CD4-positive, alpha-beta T cell treated with Interleukin-2 at 100 ng/mL for 4 hours (primary cell): ENCODE measurements around the gene TBXAS1.

Source experiments
- DNase-seq: peaks from one replicate; pipeline ENCODE4 v3.0.0-alpha.2; 2020; ENCODE audit warnings: low spot score

Gene TBXAS1

DNA sequence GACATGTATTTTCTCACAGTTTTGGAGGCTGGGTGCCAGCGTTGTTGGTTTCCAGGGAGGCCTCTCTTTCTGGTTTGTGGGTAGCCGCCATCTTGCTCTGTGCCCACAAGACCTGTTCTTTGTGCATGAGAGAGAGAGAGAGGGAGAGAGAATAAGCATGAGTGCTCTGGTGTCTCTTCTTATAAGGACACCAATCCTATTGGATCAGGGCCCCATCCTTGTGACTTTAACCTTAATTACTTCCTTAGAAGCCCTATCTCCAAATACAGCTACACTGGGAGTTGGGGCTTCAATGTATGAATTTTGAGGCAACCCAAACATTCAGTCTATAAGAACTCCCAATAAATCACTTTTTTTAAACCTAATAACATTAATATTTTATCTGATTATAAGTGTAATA lies 119.1 kb downstream of the TBXAS1 start:
- no peak for DNase-seq

DNA sequence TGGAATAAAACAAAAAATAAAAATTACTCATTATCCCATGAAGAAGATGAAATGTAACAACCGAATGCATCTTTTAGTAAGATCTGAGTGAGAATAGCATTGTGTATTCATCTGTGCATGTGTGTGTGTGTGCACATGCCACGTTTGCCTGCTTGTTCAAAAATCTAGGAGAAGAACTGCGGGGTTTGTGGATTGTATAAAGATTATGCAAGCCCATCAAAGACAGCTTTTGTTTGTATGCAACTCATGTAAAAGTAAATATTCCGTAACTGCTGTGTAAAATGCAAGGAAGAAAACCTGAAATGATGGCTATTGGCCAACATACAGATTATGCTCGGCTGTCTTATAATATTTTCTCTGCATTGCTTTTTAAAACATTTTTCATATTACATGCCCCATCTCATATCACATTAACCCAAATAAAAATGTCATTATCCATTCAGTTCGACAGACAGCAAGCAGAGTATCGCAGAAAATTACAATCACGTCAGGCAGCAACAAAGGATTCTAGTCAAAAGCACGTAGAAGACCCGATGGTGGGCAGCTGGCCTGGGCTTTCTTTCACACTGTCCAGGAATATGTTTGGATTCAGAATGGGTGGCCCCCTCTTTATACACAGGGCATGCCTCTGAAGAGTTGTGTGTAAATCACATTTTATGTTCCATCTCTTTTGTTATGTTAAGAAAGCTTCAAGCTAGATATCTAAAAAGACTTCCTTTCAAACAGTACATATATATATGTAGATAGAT lies 119.7 kb downstream of the TBXAS1 start:
- DNase-seq: no peak

DNA sequence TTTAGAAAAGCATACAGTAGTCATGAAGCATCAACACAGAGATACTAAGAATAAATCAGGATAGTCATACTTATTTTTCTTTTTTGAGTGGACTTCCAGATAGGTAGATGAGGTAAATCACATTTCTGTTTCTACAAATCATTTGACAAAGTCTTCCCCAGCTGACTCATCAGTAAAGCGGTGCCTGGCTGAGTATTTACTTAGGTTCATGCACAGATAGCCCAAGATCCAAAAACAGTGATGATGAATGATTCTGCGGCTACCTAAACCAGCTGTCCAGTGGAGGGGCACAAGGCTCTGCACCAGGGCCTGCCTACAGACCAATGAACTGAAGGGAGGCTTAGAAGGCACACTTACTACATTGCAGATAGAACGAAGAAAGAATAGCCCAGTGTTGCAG lies 120.6 kb downstream of the TBXAS1 start:
- DNase-seq: no peak

DNA sequence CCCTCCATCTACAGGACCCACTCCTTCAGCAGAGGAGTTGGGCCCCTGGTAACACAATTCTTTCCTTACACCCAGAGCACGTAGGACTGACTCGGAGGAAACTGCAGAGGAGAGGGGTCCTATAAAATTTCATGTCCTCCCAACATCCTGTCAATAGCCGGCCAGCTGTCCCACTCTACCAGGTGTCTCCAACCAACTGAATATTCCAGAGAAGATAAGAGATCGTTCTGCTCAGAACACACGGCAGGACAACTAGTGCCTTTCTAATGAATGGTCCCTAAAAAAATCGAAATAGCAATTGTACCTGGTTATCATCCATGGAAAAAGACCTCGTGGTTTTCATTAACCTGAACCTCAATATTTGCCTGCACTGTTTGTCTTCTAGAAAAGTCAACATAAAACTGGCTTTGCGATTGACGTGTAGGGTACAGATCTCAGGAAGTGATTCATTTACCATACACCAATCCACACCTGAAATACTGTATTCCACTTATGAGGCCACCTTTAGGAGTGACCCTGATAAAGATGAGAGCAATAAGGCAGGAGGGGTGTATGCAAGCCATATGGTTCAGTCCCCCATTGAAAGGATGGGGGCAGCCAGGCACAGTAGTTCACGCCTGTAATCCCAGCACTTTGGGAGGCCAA lies 121.9 kb downstream of the TBXAS1 start:
- no peak for DNase-seq

DNA sequence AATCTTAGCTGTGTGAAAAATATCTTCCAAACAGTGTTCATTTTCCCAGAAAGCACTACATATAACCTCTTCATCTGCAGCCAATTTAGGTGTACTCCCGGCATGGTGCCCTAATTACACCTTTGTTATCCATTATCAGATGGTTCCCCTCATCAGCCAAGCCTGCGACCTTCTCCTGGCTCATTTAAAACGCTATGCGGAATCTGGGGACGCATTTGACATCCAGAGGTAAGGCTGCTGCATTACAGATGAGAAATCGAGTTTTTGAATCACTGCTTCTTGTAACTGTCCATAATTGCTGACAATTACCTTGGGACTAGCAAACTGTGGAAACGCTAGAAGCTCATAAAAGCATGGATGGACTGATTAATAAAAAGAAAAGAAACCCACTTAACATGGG lies 124.2 kb downstream of the TBXAS1 start:
- no peak for DNase-seq

DNA sequence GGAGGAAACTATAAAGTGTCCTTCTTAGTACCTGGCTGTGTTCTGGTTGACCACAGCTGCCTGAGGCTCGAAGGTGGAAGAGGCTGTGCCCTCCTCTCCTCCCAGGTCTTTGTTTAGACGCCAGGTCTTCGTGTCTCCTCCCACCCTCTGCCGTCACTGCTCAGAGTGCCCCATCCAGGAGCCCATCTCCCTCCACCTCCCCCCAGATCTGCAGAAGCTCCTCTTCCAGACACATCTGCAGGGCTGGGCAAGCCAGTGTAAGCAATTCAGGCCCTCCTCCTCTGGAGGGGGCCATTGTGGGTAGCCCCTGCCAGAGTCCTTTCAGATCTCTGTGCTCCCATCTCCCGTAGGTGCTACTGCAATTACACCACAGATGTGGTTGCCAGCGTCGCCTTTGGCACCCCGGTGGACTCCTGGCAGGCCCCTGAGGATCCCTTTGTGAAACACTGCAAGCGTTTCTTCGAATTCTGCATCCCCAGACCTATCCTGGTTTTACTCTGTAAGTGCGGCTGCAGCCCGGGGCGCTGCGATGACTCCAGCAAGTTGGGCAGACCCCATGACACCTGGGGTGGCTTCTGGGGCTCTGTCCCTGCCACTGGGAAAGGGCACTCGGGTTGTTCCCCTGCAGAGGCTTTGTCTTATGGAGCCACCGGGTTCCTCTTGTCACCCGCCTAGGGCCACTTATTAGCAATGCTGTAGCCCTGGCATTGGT lies 126.2 kb downstream of the TBXAS1 start:
- DNase-seq: no peak

DNA sequence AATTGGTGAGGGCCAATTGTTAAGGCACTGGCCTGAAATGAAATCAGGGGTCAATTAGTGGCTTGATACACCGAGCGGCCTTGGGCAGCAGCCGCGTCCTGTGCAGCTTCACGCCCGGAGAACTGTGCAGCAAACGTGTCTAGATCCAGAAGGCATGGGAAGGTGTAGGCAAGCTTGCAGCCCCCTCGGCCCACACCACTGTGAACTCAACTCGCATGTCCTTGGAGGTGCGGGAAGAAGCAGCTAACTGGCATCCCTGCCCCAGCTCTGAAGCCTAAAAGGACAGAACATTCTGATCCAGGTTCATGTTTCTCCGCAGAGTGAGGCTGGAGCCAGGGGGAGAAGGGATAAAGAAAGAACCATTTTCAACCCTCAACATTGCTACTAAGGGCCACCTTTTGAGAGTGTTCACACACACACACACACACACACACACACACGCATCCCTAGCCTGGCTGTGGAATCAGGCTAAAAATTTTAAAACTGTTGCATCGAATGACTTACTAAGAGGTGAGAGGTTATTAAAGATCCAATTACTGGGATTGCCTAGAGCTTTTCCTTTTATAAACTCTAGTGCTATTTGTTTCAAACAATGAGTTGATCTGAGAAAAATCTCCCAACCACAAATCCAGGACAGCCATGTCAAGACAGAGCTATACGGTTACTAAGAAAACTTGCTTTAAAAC lies 129.7 kb downstream of the TBXAS1 start:
- no peak for DNase-seq

DNA sequence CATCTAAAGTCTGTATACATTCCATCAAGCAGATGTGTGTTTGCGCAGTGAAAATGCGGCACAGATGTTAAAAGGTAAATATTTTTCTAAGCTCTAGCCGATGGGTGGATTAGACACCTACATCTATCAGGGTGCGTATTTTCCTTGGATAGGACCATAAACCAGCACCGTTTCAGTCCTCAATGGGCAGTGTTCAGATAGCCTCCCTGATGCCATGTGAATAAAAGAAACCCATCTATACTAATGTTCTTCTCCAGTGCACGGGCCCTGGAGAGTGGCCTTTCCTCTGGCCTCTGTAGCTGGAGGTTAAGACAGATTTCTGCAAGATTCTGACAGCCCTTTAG lies 130.2 kb downstream of the TBXAS1 start:
- no peak for DNase-seq

DNA sequence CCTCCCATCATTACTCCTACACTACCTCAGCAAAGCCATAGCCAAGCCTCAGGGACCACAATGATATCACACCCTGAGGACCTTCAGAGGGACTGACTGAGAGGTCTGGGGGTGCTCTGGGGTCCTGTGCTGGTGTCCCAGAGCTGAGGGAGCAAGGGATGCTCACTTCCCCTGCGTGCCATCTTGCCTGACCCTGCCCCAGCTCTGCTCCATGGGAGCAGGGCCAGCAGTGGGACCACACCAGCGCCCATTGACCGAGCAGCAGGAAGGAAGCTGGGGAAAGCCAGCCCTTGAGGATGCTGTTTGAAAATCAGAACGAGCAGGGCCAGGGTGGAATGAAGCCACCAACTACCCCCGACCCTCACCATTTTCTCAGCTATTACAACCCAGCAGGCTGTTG lies 130.7 kb downstream of the TBXAS1 start:
- no peak for DNase-seq

DNA sequence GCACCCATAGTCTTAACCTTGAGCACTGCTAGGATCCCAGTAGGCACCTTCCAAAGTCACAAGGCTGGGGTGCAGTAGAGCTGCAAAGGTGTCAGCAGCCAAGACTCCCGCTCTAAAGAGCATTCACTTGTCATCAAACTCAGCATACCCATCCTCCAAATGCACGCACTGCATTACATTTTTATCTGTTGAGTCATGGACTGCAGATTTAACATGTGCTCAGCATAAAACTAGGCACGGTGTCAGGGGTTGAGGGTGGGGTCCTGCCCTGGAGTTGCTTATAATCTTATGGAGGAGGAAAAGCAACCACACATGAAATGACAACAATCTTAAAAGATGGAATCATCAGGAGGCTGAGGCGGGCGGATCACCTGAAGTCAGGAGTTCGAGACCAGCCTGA lies 131.1 kb downstream of the TBXAS1 start:
- no peak for DNase-seq

DNA sequence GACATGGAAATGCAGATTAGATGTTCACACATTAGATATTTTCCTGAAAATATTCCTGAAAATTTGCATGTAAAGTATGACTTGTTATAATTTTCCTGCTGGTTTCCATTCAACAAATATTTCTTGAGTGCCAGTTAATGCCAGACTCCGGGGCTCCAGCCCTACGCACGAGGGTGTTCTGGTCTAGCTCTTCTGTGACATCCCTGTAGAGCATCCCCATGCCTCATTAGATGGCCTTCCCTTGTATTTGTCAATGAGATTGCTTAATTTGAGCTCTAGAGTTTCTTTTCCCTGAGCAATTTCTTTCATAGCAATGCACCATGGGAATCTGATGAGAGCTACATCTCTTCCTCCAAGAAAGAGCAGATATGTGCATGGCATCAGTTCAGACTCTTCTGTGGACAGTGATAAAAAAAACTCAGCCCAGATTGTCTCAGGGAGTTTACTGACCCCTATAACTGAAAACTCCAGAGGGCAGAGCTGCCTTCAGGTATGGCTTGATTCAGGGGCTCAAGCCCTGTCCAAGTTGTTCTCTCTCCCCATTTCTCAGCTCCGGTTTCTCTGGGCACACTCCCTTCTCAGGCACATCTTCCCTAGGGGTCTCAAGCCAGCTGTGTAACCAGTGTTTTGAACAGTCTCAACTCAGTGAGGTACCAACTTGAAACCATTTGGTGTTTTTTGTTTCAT lies 137.0 kb downstream of the TBXAS1 start:
- no peak for DNase-seq

DNA sequence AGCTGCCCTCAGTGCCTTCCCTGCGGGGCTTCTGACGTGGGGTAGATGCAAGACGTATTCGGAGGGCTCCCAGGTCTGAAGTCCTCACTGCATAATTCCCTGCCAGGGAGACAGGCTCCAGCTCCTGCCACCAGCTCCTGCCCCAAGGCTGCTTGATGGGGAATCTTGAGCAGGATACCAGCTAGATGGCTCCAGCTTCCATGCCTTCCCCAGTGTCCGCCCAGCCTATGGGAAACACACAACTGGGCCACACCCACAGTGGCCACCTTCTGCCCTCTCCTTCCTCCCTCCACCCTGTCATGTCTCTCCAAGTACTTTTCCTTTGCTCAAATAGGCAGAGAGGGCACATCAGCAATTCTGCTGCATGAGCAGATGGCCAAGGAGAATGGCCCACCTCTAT lies 137.9 kb downstream of the TBXAS1 start:
- DNase-seq: no peak

DNA sequence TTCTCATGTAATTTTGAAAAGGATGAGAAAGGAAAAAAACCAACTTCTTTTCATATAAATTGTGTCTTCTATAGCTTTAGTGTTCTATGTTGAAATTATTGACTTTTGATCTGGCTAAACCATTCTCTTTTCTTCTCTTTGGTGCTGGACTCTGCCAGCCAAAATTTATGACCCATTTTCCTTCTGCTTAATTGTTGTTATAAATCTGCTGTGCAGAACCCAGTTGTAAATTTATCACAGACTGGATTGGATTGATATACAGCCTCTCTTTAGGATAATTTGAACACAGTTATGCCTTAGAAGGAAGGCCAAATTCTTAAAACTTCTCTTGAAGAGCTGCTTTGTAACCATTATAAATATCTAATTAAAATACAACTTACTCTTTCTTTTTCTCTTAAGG lies 139.9 kb downstream of the TBXAS1 start:
- DNase-seq: no peak

DNA sequence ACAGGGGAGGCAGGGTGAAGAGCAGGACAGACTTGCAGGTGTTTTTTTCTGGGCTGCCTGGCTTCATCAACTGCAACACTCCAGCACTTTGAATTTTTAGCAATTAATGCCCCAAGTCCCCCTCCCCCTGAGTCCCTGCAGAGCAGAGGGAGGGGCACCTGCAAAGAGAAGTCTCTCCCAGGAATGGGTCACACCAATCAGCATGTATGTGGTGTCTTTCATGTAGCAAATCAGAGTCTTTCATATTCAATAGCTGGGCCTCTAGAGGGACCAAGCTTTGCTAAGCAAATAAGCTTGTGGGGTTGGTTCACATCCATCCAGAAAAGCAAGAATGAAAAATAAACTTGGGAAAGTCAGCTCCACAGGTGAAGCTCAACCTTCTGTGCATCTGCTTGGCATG lies 143.0 kb downstream of the TBXAS1 start:
- DNase-seq: no peak

DNA sequence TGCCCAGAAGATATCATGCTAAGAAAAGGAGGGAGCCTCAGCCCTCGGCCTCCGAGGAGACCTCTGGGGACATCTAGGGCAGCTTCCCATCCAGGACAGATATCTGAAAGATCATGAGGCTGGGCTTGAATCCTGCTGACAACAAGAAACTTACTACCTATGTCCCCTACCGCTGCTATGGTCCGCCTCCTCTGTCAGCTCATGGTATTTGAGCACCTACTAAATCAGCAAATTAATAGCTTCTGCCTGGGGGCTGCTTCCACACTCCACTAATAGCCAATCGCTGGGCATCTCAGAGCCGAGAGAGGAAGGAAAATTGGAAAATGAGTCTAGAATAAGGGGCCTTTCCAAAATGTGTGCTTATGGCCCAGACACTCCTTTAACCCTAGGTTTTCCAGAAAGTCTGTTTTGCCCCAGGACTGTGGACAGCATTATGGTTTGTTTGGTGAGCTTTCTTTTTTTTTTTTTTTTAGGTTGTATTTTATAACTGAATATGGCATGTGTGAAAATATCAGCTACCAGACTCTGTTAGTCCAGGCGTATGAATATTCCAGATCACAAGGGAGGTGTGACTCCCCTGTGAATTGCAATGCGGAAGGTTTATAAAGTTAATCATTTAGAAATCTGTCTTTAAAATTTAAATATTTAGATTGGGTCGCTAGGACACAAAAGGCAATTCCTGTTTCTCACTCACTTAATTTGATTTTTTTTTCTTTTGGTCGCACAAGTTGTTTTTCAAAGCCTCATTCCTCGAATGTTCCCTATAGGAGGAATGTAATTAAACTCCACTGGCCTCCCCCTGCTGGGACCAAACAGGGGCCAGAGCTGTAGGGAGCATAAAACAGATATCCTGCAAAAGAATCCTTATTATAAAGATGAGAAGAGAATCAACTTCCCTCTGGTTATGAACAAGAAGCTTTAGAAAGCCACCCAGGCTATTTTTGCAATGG lies 144.3 kb downstream of the TBXAS1 start:
- DNase-seq: no peak

DNA sequence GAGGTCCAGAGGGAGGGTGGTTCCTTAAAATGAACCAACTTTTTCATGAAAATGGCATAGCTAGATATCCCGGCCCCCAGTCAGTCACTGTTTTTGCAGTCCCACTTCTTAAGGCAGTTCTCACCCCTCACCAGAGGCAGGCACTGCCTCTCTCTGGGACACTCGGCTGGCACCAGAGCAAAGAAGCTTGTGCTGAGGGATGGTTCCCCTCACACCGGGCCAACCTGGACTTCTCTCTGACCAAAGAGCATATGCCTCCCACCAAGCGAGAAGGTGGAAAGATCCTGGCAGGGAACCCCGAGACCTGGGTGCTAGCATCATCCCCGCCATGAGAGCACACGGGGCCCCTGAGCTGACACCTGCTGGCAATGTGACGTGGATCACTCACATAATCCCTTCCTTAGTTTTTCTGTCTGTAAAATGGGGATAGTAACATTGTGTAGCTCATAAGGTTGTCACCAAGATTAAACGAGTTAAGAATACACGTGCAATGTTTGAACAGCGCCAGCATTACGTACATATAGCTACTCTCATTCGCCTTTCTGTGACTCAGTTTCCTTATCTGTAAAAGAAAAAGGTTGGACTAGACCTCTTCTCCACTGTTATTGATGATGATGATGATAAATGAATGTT lies 145.2 kb downstream of the TBXAS1 start:
- no peak for DNase-seq

DNA sequence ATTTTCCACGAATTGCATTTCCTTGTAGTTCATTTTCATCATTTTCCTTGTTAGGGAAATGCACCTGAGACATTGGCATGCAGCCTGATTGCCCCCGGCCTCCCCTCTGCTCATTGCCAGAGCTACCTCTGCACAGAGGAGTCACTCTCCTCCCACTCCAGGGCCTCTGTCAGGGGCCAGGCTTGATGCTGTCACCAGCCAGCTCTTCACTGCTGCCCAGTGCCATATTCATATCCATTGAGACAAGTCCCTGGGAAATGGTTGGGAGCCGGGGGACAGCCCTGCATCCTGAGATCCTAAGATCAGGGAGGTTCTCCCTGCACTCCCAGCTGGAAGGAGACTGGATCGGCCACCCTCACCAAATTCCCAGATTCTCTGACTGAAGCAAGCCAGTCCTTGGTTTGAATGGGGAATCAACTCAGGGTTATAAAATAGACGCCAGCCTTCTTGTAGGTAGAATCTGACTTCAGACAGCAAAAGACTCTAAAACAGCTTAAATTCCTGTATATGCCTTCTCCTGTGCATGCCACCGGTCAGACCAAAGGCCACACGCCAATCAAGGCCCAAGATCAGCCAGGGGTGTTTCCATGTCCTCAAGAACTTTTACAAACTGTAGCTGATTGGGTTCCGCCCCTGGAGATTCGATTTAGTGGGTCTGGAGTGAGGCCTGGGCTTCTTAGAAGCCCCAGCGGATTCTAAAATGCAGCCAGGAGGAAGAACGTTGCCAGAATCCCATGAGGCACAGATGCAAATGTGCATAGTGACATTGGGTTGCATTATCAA lies 147.2 kb downstream of the TBXAS1 start:
- DNase-seq: no peak

DNA sequence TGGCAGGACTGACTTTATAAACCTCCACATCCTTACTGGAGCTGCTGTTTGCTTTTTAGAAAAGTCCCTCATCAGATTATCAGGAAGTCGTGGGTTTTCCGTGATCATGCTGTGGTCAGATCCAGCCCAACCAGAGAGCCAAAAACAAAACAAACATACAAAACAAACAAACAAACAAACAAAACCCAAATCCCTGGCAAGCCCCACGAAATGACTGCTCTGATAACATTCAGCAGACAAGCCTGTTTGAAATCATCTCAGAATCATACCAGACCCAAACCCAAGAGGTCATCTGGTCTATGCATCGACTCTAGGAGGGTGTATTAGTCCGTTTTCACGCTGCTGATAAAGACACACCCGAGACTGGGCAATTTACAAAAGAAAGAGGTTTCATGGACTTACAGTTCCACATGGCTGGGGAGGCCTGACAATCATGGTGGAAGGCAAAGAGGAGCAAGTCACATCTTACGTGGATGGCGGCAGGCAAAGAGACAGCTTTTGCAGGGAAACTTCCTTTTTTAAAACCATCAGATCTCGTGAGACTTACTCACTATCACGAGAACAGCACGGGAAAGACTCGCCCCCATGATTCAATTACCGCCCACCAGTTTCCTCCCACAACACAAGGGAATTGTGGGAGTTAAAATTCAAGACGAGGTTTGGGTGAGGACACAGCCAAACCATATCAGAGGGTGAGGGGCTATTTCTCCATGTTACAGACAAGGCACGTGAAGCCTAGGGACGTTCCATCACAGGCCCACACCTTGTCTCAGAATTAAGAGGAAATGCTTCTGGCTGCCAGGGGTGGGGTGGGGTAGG lies 148.0 kb downstream of the TBXAS1 start:
- no peak for DNase-seq

DNA sequence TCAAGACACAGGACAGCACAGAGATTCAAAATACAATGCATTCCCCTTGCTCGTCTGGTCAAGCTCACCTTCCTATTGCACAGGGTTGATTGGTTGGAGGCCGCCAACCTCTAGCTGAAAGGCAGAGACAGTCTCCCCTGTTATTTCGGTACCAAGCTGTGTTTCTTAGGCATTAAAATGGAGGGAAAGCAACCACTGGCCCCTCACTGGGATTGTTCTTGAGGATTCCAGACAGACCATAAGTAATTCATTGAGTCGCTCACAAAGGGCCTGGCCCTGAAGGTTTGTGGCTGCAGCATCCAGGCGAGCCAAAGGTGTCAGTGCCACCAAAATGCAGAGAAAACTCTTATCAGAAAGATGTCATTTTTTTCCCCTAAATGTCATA lies 152.4 kb downstream of the TBXAS1 start:
- DNase-seq: no peak
